DMS53 (cell line): ENCODE measurements around the gene CBLIF.
"Not testable (repeated sequence)": the region's sequence is repeated elsewhere in the genome, so short reads cannot be mapped to it uniquely, and the experiment has no call there.

Experiments
- DNase-seq: peaks from one replicate; lab custom pipeline; 2025; lab: John Stamatoyannopoulos, UW

The CBLIF gene

DNA sequence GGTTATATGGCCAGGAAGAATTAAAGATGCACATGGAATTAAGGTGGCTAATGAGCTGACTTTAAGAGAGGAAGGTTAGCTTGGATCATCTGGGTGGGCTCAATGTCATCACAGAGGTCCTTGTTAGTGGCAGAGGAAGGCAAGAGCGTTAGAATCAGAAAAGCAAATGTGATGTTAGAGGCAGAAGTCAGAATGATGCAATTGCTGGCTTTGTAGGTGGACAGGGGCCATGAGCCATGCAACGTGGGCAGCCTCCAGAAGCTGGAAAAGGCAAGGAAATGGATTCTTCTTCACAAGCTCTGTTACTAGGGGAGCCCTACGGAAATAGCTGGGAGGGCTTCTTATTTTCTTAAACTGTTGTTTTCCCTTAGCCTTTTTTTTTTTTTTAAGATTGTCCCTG, 2.3 kb upstream of the CBLIF start:
- DNase-seq: no peak

GRCh38 chr11:59846556-59846955, 1.3 kb upstream of the CBLIF start:
- no peak for DNase-seq

DNA sequence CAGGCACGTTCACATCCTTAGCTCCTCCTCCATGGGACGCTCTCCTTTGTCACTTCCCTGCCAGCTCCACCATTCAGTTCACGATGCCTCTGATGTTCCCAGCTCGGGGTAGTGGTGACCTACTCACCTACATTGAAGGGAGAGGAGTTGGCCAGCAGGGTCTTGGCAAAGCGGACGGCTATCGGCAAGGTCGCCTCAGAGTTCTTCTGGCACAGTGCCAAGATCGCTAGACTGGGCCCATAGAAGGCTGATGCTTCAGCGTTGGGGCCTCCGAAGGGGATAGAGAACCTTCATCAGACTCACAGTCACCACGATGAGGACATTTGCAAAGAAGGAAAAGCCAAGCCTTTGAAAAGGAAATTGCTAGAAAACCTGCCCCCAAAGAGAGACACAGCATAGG, 3.0 kb downstream of the CBLIF start:
- no peak for DNase-seq

DNA sequence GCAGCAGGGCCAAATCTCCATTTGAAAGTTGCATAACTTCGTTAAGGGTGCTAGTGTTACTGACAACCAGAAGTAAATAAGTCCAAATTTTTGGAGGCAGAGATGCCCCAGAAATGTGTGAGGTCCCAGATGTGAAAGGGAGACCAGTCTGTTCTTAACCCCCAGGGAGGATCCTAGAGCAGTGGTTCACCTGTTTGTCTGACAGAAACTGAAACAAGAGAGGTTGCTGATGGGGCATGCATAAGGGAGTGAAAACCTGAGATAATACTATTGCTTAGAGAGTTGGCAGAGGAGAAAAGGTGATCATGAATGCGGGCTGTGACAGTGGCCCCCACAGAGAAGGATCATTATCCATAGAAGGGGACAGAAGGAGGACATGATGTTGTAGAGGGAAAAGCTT, 3.8 kb downstream of the CBLIF start:
- DNase-seq: no peak

DNA sequence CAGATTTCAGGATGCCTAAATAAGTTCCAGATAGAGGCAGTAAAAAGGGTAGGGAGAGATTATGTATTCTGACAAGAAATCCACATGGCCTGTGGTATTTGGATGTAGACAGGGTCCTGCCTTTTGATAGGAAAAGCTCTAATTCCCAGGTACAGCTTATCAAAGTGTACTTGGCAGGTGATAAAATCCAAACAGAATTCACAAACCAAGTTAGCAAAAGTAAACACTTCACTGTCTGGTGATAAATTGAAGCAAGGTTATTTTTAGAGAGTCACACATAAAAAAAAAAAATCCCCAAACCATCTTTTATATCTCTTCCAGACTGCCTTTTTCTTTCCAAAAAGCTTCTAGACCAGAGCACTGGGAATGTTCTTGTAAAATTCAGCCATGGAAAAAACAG, 5.7 kb downstream of the CBLIF start:
- peak; percentile 10 for DNase-seq

GRCh38 chr11:59833602-59834001, 11.7 kb downstream of the CBLIF start:
- DNase-seq: no peak

- DNase-seq: no peak
Observed at GRCh38 chr11:59829358-59829757, 15.9 kb downstream of the CBLIF start.

DNA sequence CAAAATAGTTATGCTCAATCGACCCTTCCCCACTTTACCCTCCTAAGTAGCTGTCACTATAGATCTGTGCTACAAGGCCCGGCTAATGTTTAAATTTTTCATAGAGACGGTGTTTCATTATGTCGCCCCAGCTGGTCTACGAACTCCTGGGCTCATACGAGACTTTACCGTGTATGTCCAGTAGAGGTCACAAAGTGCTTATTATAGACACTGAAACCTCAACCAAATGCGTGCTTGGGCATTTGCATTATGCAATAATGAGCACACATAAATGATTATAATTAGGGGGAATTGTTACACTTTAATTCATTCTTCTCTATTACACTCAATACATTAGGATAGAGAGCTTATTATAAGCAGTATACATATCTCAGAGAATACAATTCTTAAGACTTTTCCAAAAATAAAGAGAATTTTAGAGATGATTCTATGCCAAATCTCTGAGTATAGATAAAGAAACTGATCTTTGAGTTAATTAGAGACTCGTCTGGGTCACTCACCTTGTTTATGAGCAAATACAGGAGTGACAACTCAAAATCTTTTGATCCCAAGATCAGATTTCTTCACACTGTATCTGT, 22.2 kb downstream of the CBLIF start:
- DNase-seq: peak; percentile 79

DNA sequence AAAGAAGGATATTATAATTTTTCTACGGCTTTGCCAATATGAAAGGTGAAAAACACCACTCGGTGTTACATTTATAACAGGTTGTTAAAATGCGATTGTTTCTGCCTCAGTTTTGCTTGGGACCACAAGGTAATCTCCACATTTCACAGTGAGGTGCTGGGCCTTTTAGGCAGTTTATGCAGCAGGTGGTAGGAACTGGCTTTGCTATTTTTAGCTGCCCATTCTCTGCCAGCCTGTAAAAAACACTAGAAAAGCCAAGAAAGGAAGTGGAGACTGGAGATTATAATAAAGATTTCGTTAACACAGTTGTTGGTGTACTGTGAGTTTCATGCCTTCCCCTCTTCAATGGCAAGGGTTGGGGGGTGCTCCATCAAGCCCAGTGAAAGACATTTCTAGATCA, 26.7 kb downstream of the CBLIF start:
- no peak for DNase-seq

DNA sequence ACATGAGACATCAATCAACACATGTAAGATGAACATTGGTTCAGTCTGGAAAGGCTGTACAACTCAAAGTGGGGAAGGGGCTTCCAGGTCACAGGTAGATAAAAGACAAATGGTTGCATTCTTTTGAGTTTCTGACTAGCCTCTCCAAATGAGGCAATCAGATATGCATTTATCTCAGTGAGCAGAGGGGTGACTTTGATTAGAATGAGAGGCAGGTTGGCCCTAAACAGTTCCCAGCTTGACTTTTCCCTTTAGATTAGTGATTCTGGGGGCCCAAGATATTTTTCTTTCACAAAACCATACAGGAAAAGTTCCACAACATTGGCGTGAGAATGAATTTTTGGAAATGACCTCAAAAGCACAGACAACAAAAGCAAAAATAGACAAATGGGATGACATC, 28.9 kb downstream of the CBLIF start:
- not testable (repeated sequence) for DNase-seq

DNA sequence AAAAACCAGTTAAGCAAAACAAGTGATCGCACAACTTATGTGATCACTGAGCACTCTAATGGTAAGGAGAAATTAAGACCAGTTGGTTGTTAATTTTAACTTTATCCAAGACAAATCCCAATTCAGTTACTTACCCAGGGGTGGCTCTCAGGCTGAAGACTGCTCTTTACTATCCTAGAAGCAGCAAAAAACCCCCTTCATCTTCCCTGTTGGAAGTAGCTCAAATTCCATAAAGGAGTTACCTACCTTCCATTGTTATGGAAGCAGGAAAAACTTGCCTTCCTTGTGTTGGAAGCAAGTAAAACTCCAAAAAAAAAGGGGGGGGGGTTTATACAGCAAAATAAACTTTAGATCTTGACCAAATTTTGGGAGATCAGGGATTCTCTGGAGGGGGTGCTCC, 29.5 kb downstream of the CBLIF start:
- no peak for DNase-seq

- no peak for DNase-seq
Observed at GRCh38 chr11:59814021-59814420, 31.3 kb downstream of the CBLIF start.

DNA sequence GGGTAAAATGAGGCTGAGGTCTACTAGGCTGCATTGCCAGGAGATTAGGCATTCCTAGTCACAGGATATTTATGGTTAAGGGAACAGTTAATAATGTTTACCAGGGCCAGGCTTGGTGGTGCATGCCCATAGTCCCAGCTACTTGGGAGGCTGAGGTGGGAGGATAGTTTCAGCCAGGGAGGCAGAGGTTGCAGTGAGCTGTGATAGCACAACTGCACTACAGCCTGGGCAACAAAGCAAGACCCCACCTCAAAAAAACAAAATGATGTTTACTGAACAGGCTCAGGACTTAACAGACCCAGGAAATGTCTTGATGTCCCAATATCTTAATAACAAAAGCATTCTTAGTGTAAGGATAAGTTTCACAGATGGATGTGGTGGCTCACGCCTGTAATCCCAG, 31.9 kb downstream of the CBLIF start:
- DNase-seq: no peak

GRCh38 chr11:59812220-59812619, 33.1 kb downstream of the CBLIF start:
- DNase-seq: no peak

GRCh38 chr11:59810911-59811259, 34.4 kb downstream of the CBLIF start:
- no peak for DNase-seq

DNA sequence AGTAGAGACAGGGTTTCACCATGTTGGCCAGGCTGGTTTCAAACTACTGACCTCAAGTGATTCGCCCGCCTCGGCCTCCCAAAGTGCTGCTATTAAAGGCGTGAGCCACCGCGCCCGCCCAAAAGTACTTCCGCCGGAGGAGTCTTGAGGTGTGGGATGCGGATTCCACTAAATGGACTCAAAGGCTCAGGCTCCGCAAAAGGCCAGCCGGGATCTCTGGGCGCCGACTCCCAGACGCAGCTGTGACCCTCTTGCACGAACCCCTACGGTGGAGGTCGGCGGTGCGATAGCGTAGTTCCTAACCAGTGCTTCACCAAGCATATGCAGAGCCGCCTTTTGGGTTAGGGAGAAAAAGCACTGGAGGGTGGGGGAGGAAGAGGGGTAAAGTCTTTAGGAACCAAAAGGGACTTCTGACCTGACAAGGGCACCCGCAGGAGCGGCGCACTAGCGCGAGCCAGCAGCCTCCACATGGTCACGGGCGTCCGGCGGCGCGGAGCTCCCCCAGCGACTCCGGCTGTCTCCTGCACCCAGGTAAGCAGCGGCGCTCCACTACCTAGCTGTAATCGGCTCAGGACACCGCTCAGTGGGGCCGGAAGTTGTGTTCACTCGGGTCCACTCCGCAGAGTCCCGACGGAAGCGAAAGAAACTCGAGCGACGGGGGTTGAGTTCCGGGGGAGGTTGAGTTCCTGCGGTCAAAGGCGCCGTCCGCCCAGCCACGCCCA, 34.9 kb downstream of the CBLIF start, which contains the start of gene MRPL16:
Gene MRPL16, minus strand, starts transcription at position 590 of the 722 bp plus-strand sequence. Its CDS starts 120 bp downstream, at position 470.
- DNase-seq: peak; percentile 97

GRCh38 chr11:59807047-59807610, 38.2 kb downstream of the CBLIF start:
- DNase-seq: no peak

GRCh38 chr11:59804061-59804460, 41.2 kb downstream of the CBLIF start:
- no peak for DNase-seq

DNA sequence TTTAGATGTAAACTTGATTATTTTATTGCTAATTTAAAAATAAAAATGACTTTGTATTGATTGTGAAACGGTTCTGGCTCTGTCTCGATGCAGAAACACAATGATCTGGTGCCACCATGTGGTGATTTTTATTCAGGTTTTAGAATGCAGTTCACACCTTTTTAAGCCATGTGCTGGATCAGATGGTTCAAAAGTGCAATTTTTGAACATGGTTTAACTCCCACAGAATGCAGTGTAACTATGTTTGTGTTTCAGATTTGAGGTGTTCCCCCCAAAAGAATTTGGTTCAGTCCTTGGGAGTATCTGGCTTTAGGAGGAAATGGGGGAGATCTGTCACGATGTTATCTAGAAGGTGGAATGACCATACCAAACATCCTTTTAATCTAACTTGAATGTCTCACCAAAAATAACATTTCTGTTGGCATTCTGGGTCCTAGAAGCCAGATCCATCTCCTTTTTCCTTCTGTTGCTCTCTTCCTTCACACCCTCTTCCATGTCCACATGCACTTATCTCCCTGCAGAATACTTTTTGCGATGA, 42.6 kb downstream of the CBLIF start:
- DNase-seq: peak; percentile 50

- DNase-seq: peak; percentile 45
Observed at GRCh38 chr11:59801981-59802638, 43.2 kb downstream of the CBLIF start.

- peak; percentile 7 for DNase-seq
Observed at GRCh38 chr11:59801160-59801706, 44.1 kb downstream of the CBLIF start.

DNA sequence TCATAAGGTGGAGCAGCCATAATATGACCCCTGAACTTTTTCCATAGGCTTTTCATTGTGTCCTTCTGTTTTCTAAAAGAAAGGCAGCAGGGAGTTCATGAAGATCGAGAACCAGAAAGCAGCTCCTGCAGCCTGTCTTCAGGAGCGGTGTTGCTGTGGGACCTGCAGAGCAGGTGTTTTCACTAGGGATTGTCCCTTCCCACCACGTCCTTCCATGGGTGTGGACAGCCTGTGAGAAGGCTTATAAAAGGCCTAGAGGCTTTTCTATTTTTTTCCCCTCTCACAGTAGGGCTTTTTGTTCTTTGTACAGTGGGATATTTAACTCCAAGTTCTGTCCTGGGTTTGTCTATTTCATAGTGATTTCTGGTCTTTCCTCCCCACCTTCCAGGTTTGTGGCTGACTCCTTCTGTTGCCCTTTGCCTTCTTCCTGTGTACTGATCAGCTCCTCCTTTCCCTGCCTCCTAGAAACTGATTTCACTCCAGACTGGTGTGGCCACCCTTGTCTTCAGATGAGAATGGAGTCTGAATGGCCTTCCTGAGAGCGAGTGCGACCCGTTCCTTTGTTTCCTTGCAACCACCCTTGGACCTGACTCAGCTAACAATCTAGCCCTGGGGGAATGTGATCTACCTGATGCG, 44.8 kb downstream of the CBLIF start:
- DNase-seq: no peak
